HG02884 (cell line): ENCODE results near the gene ZNF324B.
"Not testable (repeated sequence)": the region's sequence is repeated elsewhere in the genome, so short reads cannot be mapped to it uniquely, and the experiment has no call there.

Experiments used
- ATAC-seq: cut with Tn5 transposase; IDR thresholded peaks from one replicate; pipeline ENCODE4 v1.9.1; 2021; ENCODE audit warnings: mild to moderate bottlenecking, moderate library complexity; ENCODE audit not compliant: unreplicated experiment

ZNF324B gene

DNA sequence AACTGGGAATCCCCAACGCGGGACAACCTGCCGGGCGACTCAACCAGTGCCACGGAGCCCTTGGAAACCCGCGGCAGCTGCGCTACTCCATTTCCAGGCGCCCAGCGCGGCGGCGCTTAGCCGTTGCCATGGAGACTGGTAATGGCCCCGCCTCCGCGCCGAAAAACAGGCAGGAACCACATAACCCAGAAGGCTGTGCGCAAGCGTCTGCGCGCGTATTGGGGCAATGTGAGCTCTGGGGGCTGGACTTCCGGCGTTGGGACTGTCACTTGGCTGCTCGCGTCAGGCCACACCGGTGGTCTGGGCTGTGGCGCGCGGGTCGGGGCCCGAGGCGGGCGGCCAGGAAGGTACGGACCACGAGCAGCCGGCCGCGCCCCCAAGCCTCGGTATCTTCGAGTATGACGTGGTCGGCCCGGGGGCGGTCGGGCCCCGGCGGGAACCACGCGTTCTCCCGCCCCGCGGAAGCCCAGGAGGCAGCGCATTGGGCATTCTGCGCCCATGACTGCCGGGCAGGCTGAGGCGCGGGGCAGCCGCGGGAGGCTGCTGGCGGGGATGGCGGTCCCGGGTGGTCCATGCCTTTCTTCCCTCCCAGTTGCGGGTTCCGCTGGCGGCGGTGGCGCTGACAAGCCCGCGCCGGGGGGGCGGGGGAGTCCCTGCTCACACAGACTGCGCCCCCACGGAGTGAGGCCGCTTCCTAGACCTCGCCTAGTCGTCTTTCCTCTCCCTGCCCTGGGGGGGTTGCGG, at the start of gene ZNF324B:
Gene ZNF324B (plus strand): TSS at position 265 of the 744 bp plus-strand sequence. CDS start 2,080 bp downstream, outside the sequence.
- ATAC-seq = peak; percentile 94

DNA sequence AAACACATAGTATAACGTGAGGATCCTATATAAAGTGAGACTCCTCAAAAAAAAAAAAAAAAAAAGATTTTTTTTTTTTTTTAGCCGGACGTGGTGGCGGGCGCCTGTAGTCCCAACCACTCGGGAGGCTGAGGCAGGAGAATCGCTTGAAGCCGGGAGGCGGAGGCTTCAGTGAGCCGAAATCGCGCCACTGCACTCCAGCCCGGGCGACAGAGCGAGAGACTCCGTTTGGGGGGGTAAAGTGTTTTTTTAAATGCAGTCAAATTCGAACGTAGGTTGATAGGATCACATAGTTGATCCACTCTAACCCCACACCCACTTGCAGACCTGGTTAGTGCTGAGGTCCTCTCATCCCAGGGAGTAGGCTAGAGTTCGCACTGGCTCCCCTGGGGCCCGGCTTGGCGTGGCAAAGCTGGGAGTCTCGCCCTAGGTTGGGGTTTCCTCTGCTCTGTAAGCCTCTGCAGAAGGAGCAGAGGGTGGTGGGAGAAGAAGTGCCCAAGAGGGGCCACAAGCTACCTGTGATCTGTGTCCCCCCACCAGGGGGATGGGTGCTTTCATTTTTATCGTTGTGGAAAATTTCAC, 49.5 kb upstream of the ZNF324B start:
- no peak for ATAC-seq

DNA sequence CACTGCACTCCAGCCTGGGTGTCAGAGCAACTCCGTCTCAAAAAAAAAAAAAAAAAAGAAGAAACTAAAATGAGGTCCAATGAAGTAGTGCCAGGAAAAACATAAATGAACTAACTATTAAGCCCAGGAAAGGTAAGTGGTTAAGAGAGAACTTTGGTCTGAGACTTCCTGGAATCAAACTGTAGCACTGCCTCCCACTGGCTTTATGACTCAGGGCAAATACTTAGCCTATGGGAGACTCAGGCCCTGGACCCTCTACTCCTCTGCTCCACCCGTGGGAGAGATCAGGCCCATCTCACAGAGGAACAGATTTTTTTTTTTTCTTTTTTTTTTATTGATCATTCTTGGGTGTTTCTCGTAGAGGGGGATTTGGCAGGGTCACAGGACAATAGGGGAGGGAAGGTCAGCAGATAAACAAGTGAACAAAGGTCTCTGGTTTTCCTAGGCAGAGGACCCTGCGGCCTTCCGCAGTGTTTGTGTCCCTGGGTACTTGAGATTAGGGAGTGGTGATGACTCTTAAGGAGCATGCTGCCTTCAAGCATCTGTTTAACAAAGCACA, 47.4 kb upstream of the ZNF324B start:
- ATAC-seq = not testable (repeated sequence)

DNA sequence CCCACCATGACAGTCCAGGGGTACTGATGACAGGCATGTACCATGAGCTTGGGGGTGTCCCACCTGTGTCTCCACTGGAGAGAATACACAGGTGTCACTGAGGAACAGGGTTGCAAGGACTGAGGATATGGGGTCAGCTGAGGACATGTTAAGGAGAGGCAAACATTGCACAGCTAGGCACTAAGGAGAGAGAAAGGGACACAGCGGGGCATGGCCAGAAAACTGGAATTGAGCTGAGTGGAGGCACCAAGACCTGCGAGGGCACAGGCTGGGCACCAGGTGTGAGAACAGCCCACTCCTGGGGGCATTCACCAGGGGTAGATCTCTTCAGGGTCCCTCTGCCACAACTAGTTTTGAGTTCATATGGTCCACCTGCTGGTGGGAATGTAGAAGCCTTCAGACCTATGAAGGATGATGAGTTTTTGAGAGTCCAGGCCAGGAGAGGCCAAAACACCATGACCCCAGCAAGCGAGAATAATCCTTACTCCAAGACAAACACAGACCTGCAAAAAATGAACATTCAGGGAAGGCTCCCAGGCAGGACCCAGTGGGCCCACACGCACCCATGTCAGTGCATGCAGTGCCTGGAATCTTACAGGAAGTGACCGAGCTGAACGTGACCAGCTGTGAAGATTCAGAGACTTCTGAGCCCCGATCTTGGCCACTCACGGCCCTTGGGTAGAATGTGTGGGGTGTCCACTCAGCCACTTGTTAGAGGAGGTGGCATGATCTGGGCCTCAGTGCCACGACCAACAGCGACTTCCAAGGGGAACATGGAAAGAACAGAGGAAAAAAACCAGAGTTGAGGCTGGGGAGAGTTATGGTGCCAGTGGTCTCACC, 44.4 kb upstream of the ZNF324B start:
- no peak for ATAC-seq

- no peak for ATAC-seq
Observed at GRCh38 chr19:58407658-58408151, 43.7 kb upstream of the ZNF324B start.

DNA sequence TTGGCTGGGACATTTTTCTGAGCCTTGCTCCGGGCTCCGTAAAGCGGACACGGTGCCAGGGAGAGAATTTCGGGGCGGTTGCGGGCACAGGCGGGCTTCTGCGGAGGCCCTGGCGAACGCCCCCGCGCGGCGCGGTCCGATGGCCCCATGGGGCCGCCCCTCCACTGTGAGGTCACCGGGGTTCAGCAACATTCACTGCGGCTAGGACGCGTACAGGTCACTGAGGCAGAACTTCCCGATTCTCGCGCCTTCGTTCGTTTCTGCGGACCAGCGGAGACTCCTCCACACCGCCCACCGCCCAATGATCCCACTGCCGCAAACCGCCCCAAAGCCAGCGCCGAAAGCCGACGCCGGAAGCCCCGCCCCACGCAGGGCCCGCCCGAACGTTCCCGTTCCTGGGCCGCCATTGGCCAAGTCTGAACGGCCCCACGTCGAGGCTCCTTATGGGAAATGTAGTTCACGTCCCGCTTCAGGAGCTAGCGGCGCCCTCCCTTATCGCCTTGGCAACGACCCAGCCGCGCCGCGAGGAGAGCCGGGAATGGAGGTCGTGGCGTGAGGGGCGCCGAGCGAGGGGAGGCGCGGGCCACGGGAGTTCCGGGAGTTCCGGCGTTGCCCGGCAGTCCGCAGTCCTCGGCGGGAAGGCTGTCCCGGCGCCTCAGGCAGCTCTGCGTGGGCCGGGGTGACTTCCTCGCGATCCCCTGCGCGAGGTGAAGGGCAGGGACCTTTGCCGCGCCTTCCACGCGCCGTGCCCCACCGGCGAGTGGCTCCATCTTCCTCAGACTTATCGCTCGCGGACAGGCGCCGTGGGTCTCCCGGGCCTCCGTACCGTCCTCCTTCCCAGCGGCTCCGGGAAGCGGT, 43.0 kb upstream of the ZNF324B start, which contains the start of gene ZNF584:
Gene ZNF584 (plus strand): TSS at position 498 of the 858 bp plus-strand sequence. CDS start 499 bp downstream, outside the sequence.
- peak; percentile 91 for ATAC-seq

GRCh38 chr19:58409010-58409790, 42.2 kb upstream of the ZNF324B start:
- no peak for ATAC-seq

GRCh38 chr19:58416604-58417003, 34.8 kb upstream of the ZNF324B start:
- no peak for ATAC-seq

GRCh38 chr19:58417071-58417470, 34.4 kb upstream of the ZNF324B start:
- ATAC-seq = no peak

- no peak for ATAC-seq
Observed at GRCh38 chr19:58428617-58429016, 22.8 kb upstream of the ZNF324B start.

- no peak for ATAC-seq
Observed at GRCh38 chr19:58429745-58430144, 21.7 kb upstream of the ZNF324B start.

- no peak for ATAC-seq
Observed at GRCh38 chr19:58434217-58434616, 17.2 kb upstream of the ZNF324B start.

DNA sequence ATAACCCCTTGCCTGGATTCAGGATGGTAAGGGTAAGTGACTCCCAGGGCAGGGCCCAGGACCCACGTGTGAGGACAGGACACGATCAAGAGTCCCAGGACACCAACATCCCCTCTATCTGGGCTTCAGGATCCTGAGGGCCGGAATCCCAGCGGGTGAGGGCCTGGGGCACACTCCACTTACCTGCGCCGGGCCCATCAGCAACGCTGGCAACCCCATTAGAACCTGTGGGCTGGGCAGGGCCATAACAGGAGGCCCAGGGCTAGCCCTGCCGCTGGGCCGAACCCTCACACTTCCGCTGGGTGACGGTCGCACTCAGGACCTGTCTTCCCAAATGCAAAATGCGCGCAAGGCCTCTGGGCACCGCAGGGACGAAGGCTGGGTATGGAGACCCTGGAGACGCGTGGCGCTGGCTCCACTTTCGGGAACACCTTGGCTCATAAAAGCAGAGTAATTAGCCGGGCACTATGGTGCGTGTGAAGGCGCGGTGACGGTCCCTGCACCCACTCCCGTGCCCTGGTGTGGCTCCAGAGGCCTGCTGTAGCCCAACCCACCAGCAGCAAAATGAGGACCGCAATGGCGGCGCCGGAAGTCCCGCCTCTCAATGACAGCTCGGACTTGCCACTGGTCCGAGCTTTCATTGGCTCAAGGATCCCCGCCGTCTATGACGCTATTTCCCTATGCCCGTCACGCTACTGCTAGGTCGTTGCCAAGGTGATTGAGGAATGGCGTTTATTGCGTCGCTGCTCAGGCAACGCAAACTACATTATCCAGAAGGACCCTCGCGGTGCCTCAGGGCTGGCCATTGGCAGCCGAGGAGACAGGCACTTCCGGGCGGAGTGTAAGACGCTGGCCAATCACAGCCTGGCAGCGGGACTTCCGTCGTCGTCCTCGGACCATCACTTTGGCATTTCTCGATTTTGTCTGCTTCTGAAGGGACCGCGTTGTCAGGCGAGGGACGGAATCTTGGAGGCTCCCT, 11.6 kb upstream of the ZNF324B start, which contains the start of gene ZNF132:
Gene ZNF132 (minus strand): TSS at position 578 of the 979 bp plus-strand sequence. CDS start 332 bp downstream, at position 246.
- peak; percentile 96 for ATAC-seq

GRCh38 chr19:58440556-58440955, 10.9 kb upstream of the ZNF324B start:
- no peak for ATAC-seq

- ATAC-seq = not testable (repeated sequence)
Observed at GRCh38 chr19:58442986-58443385, 8.4 kb upstream of the ZNF324B start.

- not testable (repeated sequence) for ATAC-seq
Observed at GRCh38 chr19:58448860-58449259, 2.6 kb upstream of the ZNF324B start.

DNA sequence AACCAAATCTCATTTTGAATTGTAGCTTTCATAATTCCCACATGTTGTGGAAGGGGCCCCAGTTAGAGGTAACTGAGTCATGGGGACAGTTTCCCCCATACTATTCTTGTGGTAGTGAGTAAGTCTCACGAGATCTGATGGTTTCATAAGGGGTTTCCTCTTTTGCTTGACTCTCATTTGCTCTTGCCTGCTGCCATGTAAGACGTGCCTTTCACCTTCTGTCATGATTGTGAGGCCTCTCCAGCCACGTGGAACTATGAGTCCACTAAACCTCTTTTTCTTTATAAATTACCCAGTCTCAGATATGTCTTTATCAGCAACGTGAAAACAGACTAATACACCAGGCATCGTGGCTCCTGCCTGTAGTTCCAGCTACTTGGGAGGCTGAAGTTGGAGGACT, 1.4 kb upstream of the ZNF324B start:
- ATAC-seq = not testable (repeated sequence)

- no peak for ATAC-seq
Observed at GRCh38 chr19:58450856-58451357, 515 bp upstream of the ZNF324B start.
